Stimulated activated CD8-positive, alpha-beta memory T cell treated with anti-CD3 and anti-CD28 coated beads, Interleukin-12 subunit alpha, Interleukin-12 subunit beta, amount 100 ng/mL, for 1 hour (primary cell): ENCODE data around the gene FBXL13.
"Not testable (repeated sequence)": the region's sequence is repeated elsewhere in the genome, so short reads cannot be mapped to it uniquely, and the experiment has no call there.

Experiments used
- DNase-seq: peaks from one replicate; pipeline ENCODE4 v3.0.0-alpha.2; 2020; ENCODE audit warnings: low read depth

FBXL13 gene

GRCh38 chr7:102935450-102936115 is 139.0 kb downstream of the FBXL13 start:
- no peak for DNase-seq

- no peak for DNase-seq
Measured at GRCh38 chr7:102934701-102935100, 139.9 kb downstream of the FBXL13 start.

GRCh38 chr7:102934239-102934638 is 140.4 kb downstream of the FBXL13 start:
- no peak for DNase-seq

- no peak for DNase-seq
Measured at GRCh38 chr7:102933763-102934162, 140.8 kb downstream of the FBXL13 start.

GRCh38 chr7:102931757-102932156 is 142.8 kb downstream of the FBXL13 start:
- no peak for DNase-seq

- DNase-seq: no peak
Measured at GRCh38 chr7:102927312-102927933, 147.2 kb downstream of the FBXL13 start.

GRCh38 chr7:102926783-102927140 is 147.8 kb downstream of the FBXL13 start:
- DNase-seq: no peak

GRCh38 chr7:102925976-102926782 is 148.4 kb downstream of the FBXL13 start:
- DNase-seq: no peak

GRCh38 chr7:102918845-102919244 is 155.8 kb downstream of the FBXL13 start:
- DNase-seq: no peak

GRCh38 chr7:102917436-102918353 is 156.9 kb downstream of the FBXL13 start:
- DNase-seq: no peak

- no peak for DNase-seq
Measured at GRCh38 chr7:102916881-102917280, 157.7 kb downstream of the FBXL13 start.

- DNase-seq: no peak
Measured at GRCh38 chr7:102916426-102916825, 158.2 kb downstream of the FBXL13 start.

- DNase-seq: no peak
Measured at GRCh38 chr7:102914585-102914984, 160.0 kb downstream of the FBXL13 start.

GRCh38 chr7:102913826-102914225 is 160.8 kb downstream of the FBXL13 start:
- no peak for DNase-seq

GRCh38 chr7:102912742-102913141 is 161.9 kb downstream of the FBXL13 start, which contains the start of gene LRRC17:
LRRC17 (plus strand) TSS chr7:102913000; CDS start chr7:102933914, 20,914 bp downstream.
- DNase-seq: no peak

GRCh38 chr7:102908676-102909075 is 165.9 kb downstream of the FBXL13 start:
- no peak for DNase-seq

GRCh38 chr7:102903576-102903975 is 171.0 kb downstream of the FBXL13 start:
- not testable (repeated sequence) for DNase-seq

GRCh38 chr7:102902052-102902451 is 172.5 kb downstream of the FBXL13 start:
- not testable (repeated sequence) for DNase-seq

GRCh38 chr7:102898532-102898859 is 176.1 kb downstream of the FBXL13 start:
- DNase-seq: no peak

- no peak for DNase-seq
Measured at GRCh38 chr7:102897856-102898531, 176.6 kb downstream of the FBXL13 start.

- no peak for DNase-seq
Measured at GRCh38 chr7:102897211-102897631, 177.4 kb downstream of the FBXL13 start.
